HCT116 (cell line): ENCODE data around the gene ROBO1. TPM values are rescaled to one million over a fixed set of nuclear protein-coding genes. Genes with fewer than 3 reads are reported as not detected.

Experiments used
- ATAC-seq: fragments of 200-7000 bp; cut with Tn5 transposase; 2 replicates; pipeline ENCODE4 v1.9.1; 2020; ENCODE audit warnings: mild to moderate bottlenecking, moderate library complexity
- BruUV-seq: library from RNA; stranded (reverse); fragments of 400-500 nt; replicated peaks from 2 replicates; lab custom pipeline; 2021; lab: Mats Ljungman, UMichigan
- CTCF ChIA-PET: fragments of 300-600 bp; sonication (Branson Sonifier 250); formaldehyde crosslinking; loops from one replicate; lab custom pipeline; 2021; ENCODE audit warnings: antibody characterized with exemption; lab: Charles Lee
- POLR2A ChIA-PET: fragments of 300-600, 350-600 bp; sonication (Branson Sonifier 250); formaldehyde crosslinking; loops from one replicate; lab custom pipeline; 2021; ENCODE audit warnings: antibody characterized with exemption; lab: Charles Lee
- RAD21 ChIA-PET, 2 experiments: fragments of 300-600 bp; sonication (Branson Sonifier 250); formaldehyde crosslinking; loops; one replicate each; lab custom pipeline; 2023; ENCODE audit warnings: low total read pairs in 2 of 2; ENCODE audit not compliant: uncharacterized antibody in 2 of 2, unreplicated experiment in 2 of 2, low non-redundant PET in 1 of 2; lab: Charles Lee
- DNase-seq: peaks from one replicate; pipeline ENCODE4 v3.0.0-alpha.2; 2010; ENCODE audit warnings: low read depth, low spot score
- H2AFZ ChIP-seq: fragments of 200-600 bp; shearing (Covaris generic), sonication (generic); 2 replicates; pipeline ENCODE4 v1.6.1; 2017; ENCODE audit warnings: low read depth, mixed run types, mixed read lengths, antibody characterized with exemption, low read length; ENCODE audit not compliant: poor library complexity, severe bottlenecking
- H3K27ac ChIP-seq: 2 replicates; pipeline ENCODE4 v1.5.1; 2012; ENCODE audit warnings: low read depth, low read length
- H3K27me3 ChIP-seq: fragments of 200-600 bp; sonication (generic); 2 replicates; pipeline ENCODE4 v1.6.1; 2016; ENCODE audit warnings: mixed run types, low read length, mixed read lengths; ENCODE audit not compliant: insufficient read depth
- H3K36me3 ChIP-seq, 2 experiments: fragments of 200-500 bp in 1 of 2; fragments of 200-600 bp in 1 of 2; sonication (Bioruptor generic) in 1 of 2; sonication (generic) in 1 of 2; 2 replicates each; pipeline versions ENCODE4 v1.5.1 to v1.6.1; 2014 to 2016; ENCODE audit warnings: low read length in 2 of 2, inconsistent platforms in 1 of 2, mixed read lengths in 1 of 2, mixed run types in 1 of 2; ENCODE audit not compliant: insufficient read depth in 2 of 2, control insufficient read depth in 1 of 2
- H3K4me1 ChIP-seq, 2 experiments: fragments of 200-600 bp in 1 of 2; sonication (generic) in 1 of 2; 2 replicates each; pipeline versions ENCODE4 v1.5.1 to v1.6.1; 2012 to 2017; ENCODE audit warnings: low read length in 2 of 2, inconsistent platforms in 1 of 2, mild to moderate bottlenecking in 1 of 2, mixed read lengths in 1 of 2, mixed run types in 1 of 2, moderate library complexity in 1 of 2; ENCODE audit not compliant: insufficient read depth in 2 of 2, control insufficient read depth in 1 of 2
- H3K4me2 ChIP-seq: fragments of 200-600 bp; sonication (generic); 2 replicates; pipeline ENCODE4 v1.6.1; 2017; ENCODE audit warnings: mixed run types, low read length, mixed read lengths
- H3K4me3 ChIP-seq, 2 experiments: fragments of 200-600 bp in 1 of 2; sonication (generic) in 1 of 2; replicated peaks in 1 of 2; 2 replicates each; pipeline ENCODE4 v1.5.1; 2011 to 2016; ENCODE audit warnings: low read length in 2 of 2, control low read depth in 1 of 2, low read depth in 1 of 2, mild to moderate bottlenecking in 1 of 2, mixed read lengths in 1 of 2, mixed run types in 1 of 2
- H3K79me2 ChIP-seq: fragments of 200-600 bp; sonication (generic); 2 replicates; pipeline ENCODE4 v1.6.1; 2017; ENCODE audit warnings: mild to moderate bottlenecking, mixed run types, low read length, moderate library complexity, mixed read lengths; ENCODE audit not compliant: insufficient read depth
- H3K9ac ChIP-seq: fragments of 200-600 bp; sonication (generic); 2 replicates; pipeline ENCODE4 v1.6.1; 2016; ENCODE audit warnings: low read length, mixed read lengths
- H3K9me2 ChIP-seq: fragments of 200-600 bp; sonication (generic), shearing (Covaris generic); 2 replicates; pipeline ENCODE4 v1.6.1; 2017; ENCODE audit warnings: mixed run types, mild to moderate bottlenecking, moderate library complexity; ENCODE audit not compliant: insufficient read depth
- H3K9me3 ChIP-seq, 2 experiments: fragments of 200-500 bp in 1 of 2; fragments of 200-600 bp in 1 of 2; sonication (Bioruptor generic) in 1 of 2; sonication (generic) in 1 of 2; 2 replicates each; pipeline ENCODE4 v1.6.1; 2014 to 2017; ENCODE audit warnings: low read length in 2 of 2, mixed read lengths in 2 of 2, inconsistent platforms in 1 of 2, low read depth in 1 of 2, mild to moderate bottlenecking in 1 of 2, mixed run types in 1 of 2, moderate library complexity in 1 of 2; ENCODE audit not compliant: control insufficient read depth in 1 of 2, insufficient read depth in 1 of 2
- H4K20me1 ChIP-seq: fragments of 200-600 bp; sonication (generic), shearing (Covaris generic); 2 replicates; pipeline ENCODE4 v1.6.1; 2017; ENCODE audit warnings: mixed run types, mild to moderate bottlenecking, moderate library complexity; ENCODE audit not compliant: insufficient read depth
- CBX3 ChIP-seq: IDR thresholded peaks from 2 replicates; pipeline ENCODE4 v1.6.1; 2012; ENCODE audit warnings: low read depth
- CEBPB ChIP-seq: IDR thresholded peaks from 2 replicates; pipeline ENCODE4 v1.6.1; 2012; ENCODE audit warnings: low read depth
- EGR1 ChIP-seq: IDR thresholded peaks from 2 replicates; pipeline ENCODE4 v1.6.1; 2012; ENCODE audit warnings: low read depth
- ELF1 ChIP-seq: IDR thresholded peaks from 2 replicates; pipeline ENCODE4 v1.6.1; 2012; ENCODE audit warnings: low read depth, borderline replicate concordance
- EZH2 ChIP-seq: fragments of 200-600 bp; sonication (generic); IDR thresholded peaks from 2 replicates; pipeline ENCODE4 v1.6.1; 2017; ENCODE audit warnings: antibody characterized with exemption, mixed run types
- FOSL1 ChIP-seq: IDR thresholded peaks from 2 replicates; pipeline ENCODE4 v1.6.1; 2012; ENCODE audit warnings: low read depth
- JUND ChIP-seq: IDR thresholded peaks from 2 replicates; pipeline ENCODE4 v1.6.1; 2012
- POLR2A ChIP-seq: IDR thresholded peaks from 2 replicates; pipeline ENCODE4 v1.7.0; 2011; ENCODE audit warnings: borderline replicate concordance; ENCODE audit not compliant: insufficient read depth, insufficient read length; ENCODE audit errors: extremely low read depth
- POLR2AphosphoS5 ChIP-seq: IDR thresholded peaks from 2 replicates; pipeline ENCODE4 v1.6.1; 2011; ENCODE audit warnings: mild to moderate bottlenecking, low read depth, low read length, moderate library complexity
- RAD21 ChIP-seq: IDR thresholded peaks from 2 replicates; pipeline ENCODE4 v1.6.1; 2012; ENCODE audit warnings: low read depth, mild to moderate bottlenecking
- SP1 ChIP-seq: IDR thresholded peaks from 2 replicates; pipeline ENCODE4 v1.6.1; 2012; ENCODE audit warnings: low read depth
- SRF ChIP-seq: IDR thresholded peaks from 2 replicates; pipeline ENCODE4 v1.6.1; 2012; ENCODE audit warnings: low read depth
- TCF7L2 ChIP-seq: IDR thresholded peaks from 2 replicates; pipeline ENCODE4 v1.7.0; 2011; ENCODE audit warnings: borderline replicate concordance, inconsistent platforms; ENCODE audit not compliant: insufficient read depth, insufficient read length; ENCODE audit errors: extremely low read depth
- YY1 ChIP-seq: IDR thresholded peaks from 2 replicates; pipeline ENCODE4 v1.6.1; 2011; ENCODE audit warnings: low read length, low read depth, moderate library complexity, mild to moderate bottlenecking; ENCODE audit not compliant: insufficient replicate concordance; ENCODE audit errors: extremely low read depth
- intact Hi-C: fragments of 100-400 bp; cut with micrococcal nuclease; formaldehyde crosslinking; loops from 2 replicates; pipeline ENCODE4 v1.10.0; 2022
- total RNA-seq: library from RNA; stranded (reverse); gene quantifications from one replicate; pipeline ENCODE4 v1.2.1, GENCODE V29; 2021; ENCODE audit not compliant: unreplicated experiment
- TF ChIP-seq, protein P1 (sequence below): IDR thresholded peaks from 2 replicates; pipeline ENCODE4 v1.6.1; 2011; ENCODE audit warnings: mild to moderate bottlenecking, low read length, moderate library complexity; ENCODE audit not compliant: insufficient replicate concordance; ENCODE audit errors: extremely low read depth
- TF ChIP-seq, protein P2 (sequence below): IDR thresholded peaks from 2 replicates; pipeline ENCODE4 v1.6.1; 2012
- TF ChIP-seq, protein P3 (sequence below), 3 experiments: fragments of 200-600 bp in 1 of 3; sonication (generic) in 1 of 3; IDR thresholded peaks in 2 of 3; conservative IDR thresholded peaks in 1 of 3; 2 replicates each; pipeline ENCODE4 v1.5.1; 2012 to 2017; ENCODE audit warnings: low read depth in 2 of 3, low read length in 2 of 3, antibody characterized with exemption in 1 of 3, borderline replicate concordance in 1 of 3, control low read depth in 1 of 3, mild to moderate bottlenecking in 1 of 3, mixed read lengths in 1 of 3, mixed run types in 1 of 3, moderate library complexity in 1 of 3; ENCODE audit not compliant: insufficient read depth in 1 of 3

ROBO1 gene
- total RNA-seq, 1 experiment from 2014 or later: 0.27 TPM

DNA sequence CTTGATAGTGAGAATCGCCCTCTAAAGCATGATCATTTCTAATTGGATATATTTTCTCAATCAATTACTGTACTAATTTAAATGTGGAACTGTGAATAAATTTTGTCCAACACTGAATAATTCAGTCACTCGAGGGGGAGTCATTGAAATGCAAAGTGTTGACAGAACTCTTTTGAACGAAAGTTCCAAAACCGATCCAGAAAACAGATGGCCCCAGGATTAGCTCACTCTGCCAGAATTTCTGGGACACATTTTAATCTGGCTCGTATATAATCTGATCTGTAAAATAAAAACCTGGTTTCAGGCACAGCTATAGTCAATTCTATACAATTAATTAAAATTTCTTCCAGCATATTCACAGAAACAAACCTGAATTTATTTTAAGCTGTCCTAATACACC lies 580.4 kb downstream of the ROBO1 start:
- no peak for TF ChIP-seq EGR1
- TF ChIP-seq FOSL1: no peak
- no peak for TF ChIP-seq POLR2A
- TF ChIP-seq SRF: no peak
- no peak for TF ChIP-seq CBX3
- TF ChIP-seq YY1: no peak
- TF ChIP-seq, protein P1, sequence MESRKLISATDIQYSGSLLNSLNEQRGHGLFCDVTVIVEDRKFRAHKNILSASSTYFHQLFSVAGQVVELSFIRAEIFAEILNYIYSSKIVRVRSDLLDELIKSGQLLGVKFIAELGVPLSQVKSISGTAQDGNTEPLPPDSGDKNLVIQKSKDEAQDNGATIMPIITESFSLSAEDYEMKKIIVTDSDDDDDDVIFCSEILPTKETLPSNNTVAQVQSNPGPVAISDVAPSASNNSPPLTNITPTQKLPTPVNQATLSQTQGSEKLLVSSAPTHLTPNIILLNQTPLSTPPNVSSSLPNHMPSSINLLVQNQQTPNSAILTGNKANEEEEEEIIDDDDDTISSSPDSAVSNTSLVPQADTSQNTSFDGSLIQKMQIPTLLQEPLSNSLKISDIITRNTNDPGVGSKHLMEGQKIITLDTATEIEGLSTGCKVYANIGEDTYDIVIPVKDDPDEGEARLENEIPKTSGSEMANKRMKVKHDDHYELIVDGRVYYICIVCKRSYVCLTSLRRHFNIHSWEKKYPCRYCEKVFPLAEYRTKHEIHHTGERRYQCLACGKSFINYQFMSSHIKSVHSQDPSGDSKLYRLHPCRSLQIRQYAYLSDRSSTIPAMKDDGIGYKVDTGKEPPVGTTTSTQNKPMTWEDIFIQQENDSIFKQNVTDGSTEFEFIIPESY: no peak
- no peak for TF ChIP-seq TCF7L2
- no peak for TF ChIP-seq CEBPB
- Histone ChIP-seq H3K4me2 (no peak overlapping the region), H3K79me2 (no peaks in the 10 kb centered on the region), H4K20me1 (no peaks in the 10 kb centered on the region; the same call in 1 of the 2 replicates), H3K9me2 (no peaks in the 10 kb centered on the region), H3K9me3 (peaks cover 19 to 28% of the 10 kb centered on the region in 2 experiments; a peak in 2 of 4 replicates), H2AFZ (no peak overlapping the region), H3K27ac (no peak overlapping the region), H3K9ac (no peak overlapping the region), H3K27me3 (no peaks in the 10 kb centered on the region), H3K4me3 (no peak overlapping the region), H3K4me1 (no peaks in the 10 kb centered on the region), H3K36me3 (no peaks in the 10 kb centered on the region)
- no peak for ATAC-seq
- BruUV-seq: no TSS peak
- RAD21 ChIA-PET: no interaction called here
- CTCF ChIA-PET: no interaction called here
- intact Hi-C loops: no loop called here
- POLR2A ChIA-PET: no interaction called here
- DNase-seq: no peak

DNA sequence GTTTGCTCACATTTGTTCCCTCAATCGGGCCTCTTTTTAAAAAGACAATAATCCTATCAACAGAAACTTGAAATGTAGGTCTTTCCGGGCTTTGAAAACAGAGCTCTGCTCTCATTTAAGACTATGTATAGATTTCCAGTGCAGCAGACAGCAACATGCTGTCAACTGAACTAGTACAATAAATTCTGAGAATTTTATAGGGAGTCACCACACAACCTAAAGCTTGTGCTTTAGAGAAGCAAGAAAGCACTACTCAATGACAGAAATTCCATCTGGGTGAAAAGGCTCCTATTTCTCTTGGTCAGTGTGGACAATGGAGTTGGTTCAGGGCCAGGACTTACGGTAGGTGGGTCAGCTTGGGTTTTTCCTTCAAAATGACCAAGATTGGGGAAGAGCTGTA lies 583.5 kb downstream of the ROBO1 start:
- Histone ChIP-seq H3K27me3 (no peaks in the 10 kb centered on the region), H3K9me2 (no peaks in the 10 kb centered on the region), H3K4me1 (no peaks in the 10 kb centered on the region), H3K9me3 (peaks cover 14 to 35% of the 10 kb centered on the region in 2 experiments; a peak in 2 of 4 replicates), H3K79me2 (no peaks in the 10 kb centered on the region), H3K4me2 (no peak overlapping the region), H2AFZ (no peak overlapping the region), H3K36me3 (no peaks in the 10 kb centered on the region), H3K9ac (no peak overlapping the region), H4K20me1 (no peaks in the 10 kb centered on the region), H3K4me3 (no peak overlapping the region), H3K27ac (no peak overlapping the region)
- BruUV-seq: no TSS peak
- ChIA-PET RAD21 (no interaction called here), CTCF (no interaction called here), POLR2A (no interaction called here)
- ATAC-seq (no peak), DNase-seq (no peak)
- intact Hi-C loops: no loop called here
- TF ChIP-seq POLR2AphosphoS5 (no peak), ELF1 (no peak), RAD21 (no peak), POLR2A (no peak), CBX3 (no peak), JUND (no peak), EZH2 (no peak), SP1 (no peak), FOSL1 (no peak)
- TF ChIP-seq, protein P2, sequence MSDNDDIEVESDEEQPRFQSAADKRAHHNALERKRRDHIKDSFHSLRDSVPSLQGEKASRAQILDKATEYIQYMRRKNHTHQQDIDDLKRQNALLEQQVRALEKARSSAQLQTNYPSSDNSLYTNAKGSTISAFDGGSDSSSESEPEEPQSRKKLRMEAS: no peak
- TF ChIP-seq, protein P3, sequence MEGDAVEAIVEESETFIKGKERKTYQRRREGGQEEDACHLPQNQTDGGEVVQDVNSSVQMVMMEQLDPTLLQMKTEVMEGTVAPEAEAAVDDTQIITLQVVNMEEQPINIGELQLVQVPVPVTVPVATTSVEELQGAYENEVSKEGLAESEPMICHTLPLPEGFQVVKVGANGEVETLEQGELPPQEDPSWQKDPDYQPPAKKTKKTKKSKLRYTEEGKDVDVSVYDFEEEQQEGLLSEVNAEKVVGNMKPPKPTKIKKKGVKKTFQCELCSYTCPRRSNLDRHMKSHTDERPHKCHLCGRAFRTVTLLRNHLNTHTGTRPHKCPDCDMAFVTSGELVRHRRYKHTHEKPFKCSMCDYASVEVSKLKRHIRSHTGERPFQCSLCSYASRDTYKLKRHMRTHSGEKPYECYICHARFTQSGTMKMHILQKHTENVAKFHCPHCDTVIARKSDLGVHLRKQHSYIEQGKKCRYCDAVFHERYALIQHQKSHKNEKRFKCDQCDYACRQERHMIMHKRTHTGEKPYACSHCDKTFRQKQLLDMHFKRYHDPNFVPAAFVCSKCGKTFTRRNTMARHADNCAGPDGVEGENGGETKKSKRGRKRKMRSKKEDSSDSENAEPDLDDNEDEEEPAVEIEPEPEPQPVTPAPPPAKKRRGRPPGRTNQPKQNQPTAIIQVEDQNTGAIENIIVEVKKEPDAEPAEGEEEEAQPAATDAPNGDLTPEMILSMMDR (IDR thresholded peaks at IDR 0.05 in 2 of 3, conservative IDR thresholded peaks at IDR 0.05 in 1 of 3; ENCODE audit: borderline replicate concordance in 1 of 3, insufficient read depth in 1 of 3, low read depth in 2 of 3, low read length in 2 of 3): no peak
